DND-41 (cell line): ENCODE results near the gene PAK1.
A peak's percentile ranks its signal among the peaks of the same experiment; 100 is the strongest.

Experiments used
- ATAC-seq: fragments of 200-7000 bp; cut with Tn5 transposase; 3 replicates; pipeline ENCODE4 v1.9.1; 2021; ENCODE audit warnings: low read depth; ENCODE audit not compliant: insufficient read depth
- DNase-seq: peaks from one replicate; pipeline ENCODE4 v3.0.0-alpha.2; 2020
- H2AFZ ChIP-seq: 2 replicates; pipeline ENCODE4 v1.6.0; 2012; ENCODE audit warnings: low read depth, low read length
- H3K27ac ChIP-seq: 2 replicates; pipeline ENCODE4 v1.5.1; 2012; ENCODE audit warnings: low read length, inconsistent platforms
- H3K27me3 ChIP-seq: fragments of 200-600 bp; sonication (generic); 2 replicates; pipeline ENCODE4 v1.6.0; 2012; ENCODE audit warnings: low read length, mild to moderate bottlenecking, inconsistent platforms; ENCODE audit not compliant: insufficient read depth, poor library complexity
- H3K36me3 ChIP-seq: 2 replicates; pipeline ENCODE4 v1.5.1; 2012; ENCODE audit warnings: low read length, inconsistent platforms; ENCODE audit not compliant: insufficient read depth
- H3K4me1 ChIP-seq: 2 replicates; pipeline ENCODE4 v1.5.1; 2012; ENCODE audit warnings: mild to moderate bottlenecking, low read length; ENCODE audit not compliant: insufficient read depth
- H3K4me2 ChIP-seq: 2 replicates; pipeline ENCODE4 v1.6.0; 2012; ENCODE audit warnings: mild to moderate bottlenecking, moderate library complexity, low read length, inconsistent platforms; ENCODE audit not compliant: insufficient read depth
- H3K4me3 ChIP-seq, 2 experiments: fragments of 200-600 bp in 1 of 2; shearing (Covaris generic) in 1 of 2; 2 replicates each; pipeline ENCODE4 v1.5.1; 2012 to 2016; ENCODE audit warnings: inconsistent platforms in 2 of 2, low read length in 2 of 2, mild to moderate bottlenecking in 2 of 2, low read depth in 1 of 2, moderate library complexity in 1 of 2
- H3K79me2 ChIP-seq: 2 replicates; pipeline ENCODE4 v1.6.0; 2012; ENCODE audit warnings: low read length, inconsistent platforms; ENCODE audit not compliant: insufficient read depth
- H3K9ac ChIP-seq: 2 replicates; pipeline ENCODE4 v1.6.0; 2012; ENCODE audit warnings: low read depth, mild to moderate bottlenecking, inconsistent platforms, low read length, moderate library complexity
- H3K9me3 ChIP-seq: 2 replicates; pipeline ENCODE4 v1.5.1; 2012; ENCODE audit warnings: low read length, moderate library complexity, mild to moderate bottlenecking, inconsistent platforms; ENCODE audit not compliant: insufficient read depth, severe bottlenecking
- H4K20me1 ChIP-seq: 2 replicates; pipeline ENCODE4 v1.6.0; 2012; ENCODE audit warnings: low read length; ENCODE audit not compliant: insufficient read depth
- CTCF ChIP-seq: IDR thresholded peaks from 2 replicates; pipeline ENCODE4 v1.5.1; 2012; ENCODE audit warnings: borderline replicate concordance, low read length, moderate library complexity, mild to moderate bottlenecking; ENCODE audit not compliant: poor library complexity, severe bottlenecking; ENCODE audit errors: extremely low read depth
- EZH2 ChIP-seq: IDR thresholded peaks from 3 replicates; pipeline ENCODE4 v1.6.1; 2012; ENCODE audit warnings: borderline replicate concordance, low read depth, mild to moderate bottlenecking, moderate library complexity, low read length, inconsistent platforms; ENCODE audit not compliant: severe bottlenecking

PAK1 gene

GRCh38 chr11:77473801-77474683, at the start of gene PAK1:
Gene PAK1, minus strand, starts transcription at chr11:77474094. Its CDS starts 81,574 bp downstream, at chr11:77392520.
- Histone ChIP-seq H3K9ac (peak within 1 kb of the TSS; percentile 47), H2AFZ (peak within 1 kb of the TSS; percentile 88), H4K20me1 (no peaks in the 10 kb centered on the region), H3K36me3 (no peaks in the 10 kb centered on the region), H3K4me2 (peak within 1 kb of the TSS; percentile 88), H3K27ac (no peak within 1 kb of the TSS; the same call in 1 of the 2 replicates), H3K9me3 (no peaks in the 10 kb centered on the region), H3K79me2 (no peaks in the 10 kb centered on the region), H3K27me3 (peaks cover 3% of the 10 kb centered on the region), H3K4me3 (peak within 1 kb of the TSS; percentile 27 to 68; a peak in 3 of 4 replicates), H3K4me1 (peaks cover 40% of the 10 kb centered on the region)
- ATAC-seq (peak; percentile 81), DNase-seq (peak; percentile 75)
- TF ChIP-seq CTCF: peak; percentile 43
- TF ChIP-seq EZH2: no peak

- H3K36me3 ChIP-seq: no peaks in the 10 kb centered on the region
- TF ChIP-seq EZH2: no peak
- TF ChIP-seq CTCF: no peak
- ATAC-seq: no peak
Observed at GRCh38 chr11:77522215-77522614, 48.3 kb upstream of the PAK1 start.

GRCh38 chr11:77519847-77520246, 46.0 kb upstream of the PAK1 start:
- TF ChIP-seq CTCF: no peak
- TF ChIP-seq EZH2: no peak
- no peak overlapping the region for H3K4me2 ChIP-seq
- no peak overlapping the region for H3K27ac ChIP-seq
- DNase-seq (no peak), ATAC-seq (no peak)
- H3K27me3 ChIP-seq: no peaks in the 10 kb centered on the region
- no peaks in the 10 kb centered on the region for H3K4me1 ChIP-seq
- H3K9ac ChIP-seq: no peak overlapping the region
- H3K36me3 ChIP-seq: no peaks in the 10 kb centered on the region
- no peak overlapping the region for H3K4me3 ChIP-seq
- no peaks in the 10 kb centered on the region for H3K9me3 ChIP-seq
- no peaks in the 10 kb centered on the region for H3K79me2 ChIP-seq
- H2AFZ ChIP-seq: no peak overlapping the region
- H4K20me1 ChIP-seq: no peaks in the 10 kb centered on the region

More at GRCh38 chr11:77522215-77522614, 48.3 kb upstream of the PAK1 start:
- H3K4me1 ChIP-seq: no peaks in the 10 kb centered on the region
- H3K27ac ChIP-seq: no peak overlapping the region
- H3K27me3 ChIP-seq: no peaks in the 10 kb centered on the region
- H3K4me3 ChIP-seq: no peak overlapping the region
- no peak overlapping the region for H3K4me2 ChIP-seq
- H3K79me2 ChIP-seq: no peaks in the 10 kb centered on the region
- H3K9me3 ChIP-seq: no peaks in the 10 kb centered on the region
- DNase-seq: no peak
- no peak overlapping the region for H3K9ac ChIP-seq
- H2AFZ ChIP-seq: no peak overlapping the region
- no peaks in the 10 kb centered on the region for H4K20me1 ChIP-seq
